ENCODE data around the gene SLC22A4. TPM values are rescaled to one million over a fixed set of nuclear protein-coding genes. Genes with fewer than 3 reads are reported as not detected.
A peak's percentile ranks its signal among the peaks of the same experiment; 100 is the strongest.

Gene SLC22A4
- total RNA-seq, 1 donor from 2014 or later = 0.48 TPM

- no peaks in the 10 kb centered on the region for H3K27me3 Mint-ChIP-seq
- H3K4me3 Mint-ChIP-seq (ENCODE audit: low read depth) = peak overlapping the region; percentile 82
- no peak for DNase-seq (ENCODE audit: low spot score, unreplicated experiment)
- H3K27ac Mint-ChIP-seq = peak overlapping the region; percentile 91
- H3K4me1 Mint-ChIP-seq (ENCODE audit: low read depth) = peaks cover 19% of the 10 kb centered on the region
- TF ChIP-seq, protein P1, sequence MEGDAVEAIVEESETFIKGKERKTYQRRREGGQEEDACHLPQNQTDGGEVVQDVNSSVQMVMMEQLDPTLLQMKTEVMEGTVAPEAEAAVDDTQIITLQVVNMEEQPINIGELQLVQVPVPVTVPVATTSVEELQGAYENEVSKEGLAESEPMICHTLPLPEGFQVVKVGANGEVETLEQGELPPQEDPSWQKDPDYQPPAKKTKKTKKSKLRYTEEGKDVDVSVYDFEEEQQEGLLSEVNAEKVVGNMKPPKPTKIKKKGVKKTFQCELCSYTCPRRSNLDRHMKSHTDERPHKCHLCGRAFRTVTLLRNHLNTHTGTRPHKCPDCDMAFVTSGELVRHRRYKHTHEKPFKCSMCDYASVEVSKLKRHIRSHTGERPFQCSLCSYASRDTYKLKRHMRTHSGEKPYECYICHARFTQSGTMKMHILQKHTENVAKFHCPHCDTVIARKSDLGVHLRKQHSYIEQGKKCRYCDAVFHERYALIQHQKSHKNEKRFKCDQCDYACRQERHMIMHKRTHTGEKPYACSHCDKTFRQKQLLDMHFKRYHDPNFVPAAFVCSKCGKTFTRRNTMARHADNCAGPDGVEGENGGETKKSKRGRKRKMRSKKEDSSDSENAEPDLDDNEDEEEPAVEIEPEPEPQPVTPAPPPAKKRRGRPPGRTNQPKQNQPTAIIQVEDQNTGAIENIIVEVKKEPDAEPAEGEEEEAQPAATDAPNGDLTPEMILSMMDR (IDR thresholded peaks at IDR 0.05; ENCODE audit: unreplicated experiment) = no peak
- no peaks in the 10 kb centered on the region for H3K36me3 Mint-ChIP-seq (ENCODE audit: insufficient read depth)
- H3K9me3 Mint-ChIP-seq (ENCODE audit: low read depth) = no peaks in the 10 kb centered on the region
These were observed 76.9 kb downstream of the SLC22A4 start for GRCh38 chr5:132370971-132371602.

DNA sequence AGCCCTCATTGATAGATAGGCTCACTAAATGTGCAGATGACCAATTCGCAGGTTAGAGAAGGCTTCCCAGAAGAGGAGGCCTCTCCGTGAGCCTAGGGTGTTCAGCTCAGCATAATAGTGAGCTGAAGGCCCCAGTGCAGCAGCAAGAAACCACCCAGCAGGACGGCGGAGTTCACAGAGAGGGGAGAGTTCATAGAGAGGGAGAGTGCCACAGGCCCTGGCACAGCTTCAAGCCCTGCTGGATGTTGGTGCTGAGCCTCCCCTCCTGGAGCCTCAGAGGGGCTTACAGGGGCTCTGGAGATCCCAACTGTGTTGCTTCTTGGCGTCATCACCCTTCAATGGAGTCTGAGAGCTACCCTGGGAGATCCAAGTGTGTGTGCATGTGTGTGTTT, 77.4 kb downstream of the SLC22A4 start:
- no peaks in the 10 kb centered on the region for H3K27me3 Mint-ChIP-seq
- no peak for DNase-seq (ENCODE audit: low spot score, unreplicated experiment)
- H3K4me1 Mint-ChIP-seq (ENCODE audit: low read depth) = peaks cover 19% of the 10 kb centered on the region
- TF ChIP-seq, protein P1 (IDR thresholded peaks at IDR 0.05; ENCODE audit: unreplicated experiment) = no peak
- no peaks in the 10 kb centered on the region for H3K36me3 Mint-ChIP-seq (ENCODE audit: insufficient read depth)
- peak overlapping the region; percentile 82 for H3K4me3 Mint-ChIP-seq (ENCODE audit: low read depth)
- H3K9me3 Mint-ChIP-seq (ENCODE audit: low read depth) = no peaks in the 10 kb centered on the region
- no peak overlapping the region for H3K27ac Mint-ChIP-seq

GRCh38 chr5:132372127-132372526, 77.9 kb downstream of the SLC22A4 start:
- Mint-ChIP-seq H3K27ac (no peak overlapping the region), H3K27me3 (no peaks in the 10 kb centered on the region), H3K4me1 (ENCODE audit: low read depth) (peaks cover 19% of the 10 kb centered on the region), H3K9me3 (ENCODE audit: low read depth) (no peaks in the 10 kb centered on the region), H3K4me3 (ENCODE audit: low read depth) (no peak overlapping the region), H3K36me3 (ENCODE audit: insufficient read depth) (no peaks in the 10 kb centered on the region)
- DNase-seq (ENCODE audit: low spot score, unreplicated experiment) = no peak
- TF ChIP-seq, protein P1 (IDR thresholded peaks at IDR 0.05; ENCODE audit: unreplicated experiment) = no peak

GRCh38 chr5:132372542-132372941, 78.3 kb downstream of the SLC22A4 start:
- Mint-ChIP-seq H3K4me3 (ENCODE audit: low read depth) (no peak overlapping the region), H3K36me3 (ENCODE audit: insufficient read depth) (no peaks in the 10 kb centered on the region), H3K27ac (no peak overlapping the region), H3K4me1 (ENCODE audit: low read depth) (peaks cover 18% of the 10 kb centered on the region), H3K9me3 (ENCODE audit: low read depth) (no peaks in the 10 kb centered on the region), H3K27me3 (no peaks in the 10 kb centered on the region)
- no peak for DNase-seq (ENCODE audit: low spot score, unreplicated experiment)
- TF ChIP-seq, protein P1 (IDR thresholded peaks at IDR 0.05; ENCODE audit: unreplicated experiment) = no peak

DNA sequence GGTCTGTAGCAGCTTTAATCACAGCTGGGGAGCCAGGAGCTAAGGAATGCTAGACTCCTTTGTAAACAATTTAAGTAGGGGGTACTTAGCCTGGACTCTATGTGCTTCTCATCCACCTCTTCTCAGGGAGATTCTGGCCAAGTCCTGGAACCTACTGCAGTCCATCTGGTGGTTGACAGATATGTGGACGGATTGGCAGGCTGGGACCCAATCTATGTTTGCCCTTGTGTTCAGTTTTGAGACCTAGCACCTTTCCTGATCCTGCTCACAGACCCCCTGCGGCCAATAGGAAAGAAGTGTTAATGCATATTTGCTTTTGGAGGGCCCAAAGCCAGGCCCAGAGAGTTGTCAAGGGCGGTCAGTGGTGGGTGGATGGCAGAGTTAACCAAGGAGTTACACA, 81.8 kb downstream of the SLC22A4 start:
- H3K4me1 Mint-ChIP-seq (ENCODE audit: low read depth) = peaks cover 11% of the 10 kb centered on the region
- TF ChIP-seq, protein P1 (IDR thresholded peaks at IDR 0.05; ENCODE audit: unreplicated experiment) = no peak

More for the DNA sequence above, 81.8 kb downstream of the SLC22A4 start:
- no peak overlapping the region for H3K4me3 Mint-ChIP-seq (ENCODE audit: low read depth)
- no peak overlapping the region for H3K27ac Mint-ChIP-seq
- H3K36me3 Mint-ChIP-seq (ENCODE audit: insufficient read depth) = peaks cover 2% of the 10 kb centered on the region
- DNase-seq (ENCODE audit: low spot score, unreplicated experiment) = no peak
- no peaks in the 10 kb centered on the region for H3K9me3 Mint-ChIP-seq (ENCODE audit: low read depth)
- H3K27me3 Mint-ChIP-seq = no peaks in the 10 kb centered on the region

Measured in progenitor cell of endocrine pancreas (in vitro differentiated cells).